ENCODE results near the gene NEK4. TPM values are rescaled to one million over a fixed set of nuclear protein-coding genes. Genes with fewer than 3 reads are reported as not detected.
A peak's percentile ranks its signal among the peaks of the same experiment; 100 is the strongest.

Gene NEK4
- total and polyA plus RNA-seq, 2 of the 13 experiments (the other 11 are each of a cell fraction or from before 2014, with no cell fraction given): 16.5 to 38.0 TPM

DNA sequence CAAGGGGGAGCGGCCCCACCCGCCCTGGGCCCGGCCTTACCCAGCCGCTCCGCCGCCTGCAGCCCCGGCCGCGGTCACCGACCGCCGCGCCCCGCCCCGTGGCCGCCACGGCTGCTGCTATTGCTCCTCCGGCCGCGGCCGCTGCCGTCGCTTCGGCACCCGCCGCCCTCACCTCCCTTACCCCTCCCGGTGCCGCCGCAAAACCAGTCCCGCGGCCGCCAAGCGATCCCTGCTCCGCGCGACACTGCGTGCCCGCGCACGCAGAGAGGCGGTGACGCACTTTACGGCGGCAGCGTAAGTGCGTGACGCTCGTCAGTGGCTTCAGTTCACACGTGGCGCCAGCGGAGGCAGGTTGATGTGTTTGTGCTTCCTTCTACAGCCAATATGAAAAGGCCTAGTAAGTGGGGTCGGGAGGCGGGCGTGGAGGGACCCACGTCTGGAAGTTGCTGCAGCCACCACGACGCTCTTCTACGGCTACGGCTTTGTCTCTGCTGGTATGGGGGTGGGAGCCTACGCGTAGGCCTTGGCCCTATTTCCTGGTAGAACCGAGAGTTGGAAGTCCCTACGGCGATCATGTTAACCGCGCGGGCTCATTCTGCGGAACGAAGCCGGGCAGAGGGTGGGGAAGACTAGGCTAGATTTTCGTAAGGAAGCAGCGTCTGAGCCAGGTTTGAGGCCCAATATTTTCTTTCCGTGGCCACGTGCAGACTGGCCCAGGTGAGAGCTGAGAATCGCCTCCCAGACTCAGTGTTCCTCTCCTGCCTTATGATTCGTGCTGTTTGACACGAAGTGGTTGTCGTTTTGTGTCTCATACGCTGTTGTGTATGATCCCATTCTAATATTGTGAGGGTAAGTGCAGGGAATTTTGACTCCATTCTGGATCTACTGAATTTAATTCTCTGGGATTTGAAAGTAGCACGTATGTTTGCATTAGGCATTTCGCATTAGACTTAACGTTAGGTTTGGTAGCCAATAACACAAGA lies 84.7 kb downstream of the NEK4 start, which contains the start of the genes GNL3 and PBRM1 (continued):
- TF ChIP-seq, protein P1, sequence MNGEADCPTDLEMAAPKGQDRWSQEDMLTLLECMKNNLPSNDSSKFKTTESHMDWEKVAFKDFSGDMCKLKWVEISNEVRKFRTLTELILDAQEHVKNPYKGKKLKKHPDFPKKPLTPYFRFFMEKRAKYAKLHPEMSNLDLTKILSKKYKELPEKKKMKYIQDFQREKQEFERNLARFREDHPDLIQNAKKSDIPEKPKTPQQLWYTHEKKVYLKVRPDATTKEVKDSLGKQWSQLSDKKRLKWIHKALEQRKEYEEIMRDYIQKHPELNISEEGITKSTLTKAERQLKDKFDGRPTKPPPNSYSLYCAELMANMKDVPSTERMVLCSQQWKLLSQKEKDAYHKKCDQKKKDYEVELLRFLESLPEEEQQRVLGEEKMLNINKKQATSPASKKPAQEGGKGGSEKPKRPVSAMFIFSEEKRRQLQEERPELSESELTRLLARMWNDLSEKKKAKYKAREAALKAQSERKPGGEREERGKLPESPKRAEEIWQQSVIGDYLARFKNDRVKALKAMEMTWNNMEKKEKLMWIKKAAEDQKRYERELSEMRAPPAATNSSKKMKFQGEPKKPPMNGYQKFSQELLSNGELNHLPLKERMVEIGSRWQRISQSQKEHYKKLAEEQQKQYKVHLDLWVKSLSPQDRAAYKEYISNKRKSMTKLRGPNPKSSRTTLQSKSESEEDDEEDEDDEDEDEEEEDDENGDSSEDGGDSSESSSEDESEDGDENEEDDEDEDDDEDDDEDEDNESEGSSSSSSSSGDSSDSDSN (CRISPR knock-in tag; IDR thresholded peaks at IDR 0.05): peak; percentile 79
- TF ChIP-seq GZF1 (CRISPR knock-in tag; IDR thresholded peaks at IDR 0.05) (no peak; the same call in 1 of the 2 replicates), FOXK1 (CRISPR knock-in tag; IDR thresholded peaks at IDR 0.05; ENCODE audit: borderline replicate concordance, low read depth) (peak; percentile 94; the same call in 1 of the 2 replicates), ZNF431 (CRISPR knock-in tag; IDR thresholded peaks at IDR 0.05; ENCODE audit: borderline replicate concordance, low read depth) (peak; percentile 87; the same call in 1 of the 2 replicates), THYN1 (CRISPR knock-in tag; IDR thresholded peaks at IDR 0.05; ENCODE audit: borderline replicate concordance, low read depth) (peak; percentile 52; the same call in 1 of the 2 replicates), ZNF441 (CRISPR knock-in tag; IDR thresholded peaks at IDR 0.05; ENCODE audit: borderline replicate concordance) (peak; percentile 57; the same call in 1 of the 2 replicates), ZMYM4 (CRISPR knock-in tag; IDR thresholded peaks at IDR 0.05) (peak; percentile 81), GABPA (IDR thresholded peaks at IDR 0.05; ENCODE audit: low read depth, low read length) (no peak; the same call in 1 of the 2 replicates), GABPA (CRISPR knock-in tag; IDR thresholded peaks at IDR 0.05; ENCODE audit: low read depth) (peak; percentile 73), RARA (CRISPR knock-in tag; IDR thresholded peaks at IDR 0.05) (peak; percentile 45; the same call in 1 of the 2 replicates), ZNF773 (CRISPR knock-in tag; IDR thresholded peaks at IDR 0.05; ENCODE audit: borderline replicate concordance) (peak; percentile 67; the same call in 1 of the 2 replicates), DR1 (CRISPR knock-in tag; IDR thresholded peaks at IDR 0.05) (peak; percentile 94), PAWR (CRISPR knock-in tag; IDR thresholded peaks at IDR 0.05; ENCODE audit: borderline replicate concordance) (0 out of 2 replicates have a peak, but pooled peaks have one; percentile 44), ZNF253 (CRISPR knock-in tag; IDR thresholded peaks at IDR 0.05; ENCODE audit: borderline replicate concordance) (0 out of 2 replicates have a peak, but pooled peaks have one; percentile 89), ZNF660 (CRISPR knock-in tag; IDR thresholded peaks at IDR 0.05; ENCODE audit: borderline replicate concordance, low read depth) (peak; percentile 91; the same call in 1 of the 2 replicates), ZNF879 (CRISPR knock-in tag; IDR thresholded peaks at IDR 0.05) (peak; percentile 71; the same call in 1 of the 2 replicates)
- TF ChIP-seq, protein P2, sequence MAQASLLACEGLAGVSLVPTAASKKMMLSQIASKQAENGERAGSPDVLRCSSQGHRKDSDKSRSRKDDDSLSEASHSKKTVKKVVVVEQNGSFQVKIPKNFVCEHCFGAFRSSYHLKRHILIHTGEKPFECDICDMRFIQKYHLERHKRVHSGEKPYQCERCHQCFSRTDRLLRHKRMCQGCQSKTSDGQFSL (CRISPR knock-in tag; IDR thresholded peaks at IDR 0.05): no peak; the same call in 1 of the 2 replicates
- TF ChIP-seq, protein P3, sequence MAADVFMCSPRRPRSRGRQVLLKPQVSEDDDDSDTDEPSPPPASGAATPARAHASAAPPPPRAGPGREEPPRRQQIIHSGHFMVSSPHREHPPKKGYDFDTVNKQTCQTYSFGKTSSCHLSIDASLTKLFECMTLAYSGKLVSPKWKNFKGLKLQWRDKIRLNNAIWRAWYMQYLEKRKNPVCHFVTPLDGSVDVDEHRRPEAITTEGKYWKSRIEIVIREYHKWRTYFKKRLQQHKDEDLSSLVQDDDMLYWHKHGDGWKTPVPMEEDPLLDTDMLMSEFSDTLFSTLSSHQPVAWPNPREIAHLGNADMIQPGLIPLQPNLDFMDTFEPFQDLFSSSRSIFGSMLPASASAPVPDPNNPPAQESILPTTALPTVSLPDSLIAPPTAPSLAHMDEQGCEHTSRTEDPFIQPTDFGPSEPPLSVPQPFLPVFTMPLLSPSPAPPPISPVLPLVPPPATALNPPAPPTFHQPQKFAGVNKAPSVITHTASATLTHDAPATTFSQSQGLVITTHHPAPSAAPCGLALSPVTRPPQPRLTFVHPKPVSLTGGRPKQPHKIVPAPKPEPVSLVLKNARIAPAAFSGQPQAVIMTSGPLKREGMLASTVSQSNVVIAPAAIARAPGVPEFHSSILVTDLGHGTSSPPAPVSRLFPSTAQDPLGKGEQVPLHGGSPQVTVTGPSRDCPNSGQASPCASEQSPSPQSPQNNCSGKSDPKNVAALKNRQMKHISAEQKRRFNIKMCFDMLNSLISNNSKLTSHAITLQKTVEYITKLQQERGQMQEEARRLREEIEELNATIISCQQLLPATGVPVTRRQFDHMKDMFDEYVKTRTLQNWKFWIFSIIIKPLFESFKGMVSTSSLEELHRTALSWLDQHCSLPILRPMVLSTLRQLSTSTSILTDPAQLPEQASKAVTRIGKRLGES (CRISPR knock-in tag; IDR thresholded peaks at IDR 0.05; ENCODE audit: borderline replicate concordance): no peak
- TF ChIP-seq, protein P4, sequence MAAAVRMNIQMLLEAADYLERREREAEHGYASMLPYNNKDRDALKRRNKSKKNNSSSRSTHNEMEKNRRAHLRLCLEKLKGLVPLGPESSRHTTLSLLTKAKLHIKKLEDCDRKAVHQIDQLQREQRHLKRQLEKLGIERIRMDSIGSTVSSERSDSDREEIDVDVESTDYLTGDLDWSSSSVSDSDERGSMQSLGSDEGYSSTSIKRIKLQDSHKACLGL (CRISPR knock-in tag; IDR thresholded peaks at IDR 0.05): peak; percentile 100

Measured in HepG2 (cell line).